ENCODE results near the gene BEX3. TPM values are rescaled to one million over a fixed set of nuclear protein-coding genes. Genes with fewer than 3 reads are reported as not detected.

BEX3 gene
- total RNA-seq, 2 donors from 2014 or later = 71.9 to 77.3 TPM

- TF ChIP-seq, protein P1, sequence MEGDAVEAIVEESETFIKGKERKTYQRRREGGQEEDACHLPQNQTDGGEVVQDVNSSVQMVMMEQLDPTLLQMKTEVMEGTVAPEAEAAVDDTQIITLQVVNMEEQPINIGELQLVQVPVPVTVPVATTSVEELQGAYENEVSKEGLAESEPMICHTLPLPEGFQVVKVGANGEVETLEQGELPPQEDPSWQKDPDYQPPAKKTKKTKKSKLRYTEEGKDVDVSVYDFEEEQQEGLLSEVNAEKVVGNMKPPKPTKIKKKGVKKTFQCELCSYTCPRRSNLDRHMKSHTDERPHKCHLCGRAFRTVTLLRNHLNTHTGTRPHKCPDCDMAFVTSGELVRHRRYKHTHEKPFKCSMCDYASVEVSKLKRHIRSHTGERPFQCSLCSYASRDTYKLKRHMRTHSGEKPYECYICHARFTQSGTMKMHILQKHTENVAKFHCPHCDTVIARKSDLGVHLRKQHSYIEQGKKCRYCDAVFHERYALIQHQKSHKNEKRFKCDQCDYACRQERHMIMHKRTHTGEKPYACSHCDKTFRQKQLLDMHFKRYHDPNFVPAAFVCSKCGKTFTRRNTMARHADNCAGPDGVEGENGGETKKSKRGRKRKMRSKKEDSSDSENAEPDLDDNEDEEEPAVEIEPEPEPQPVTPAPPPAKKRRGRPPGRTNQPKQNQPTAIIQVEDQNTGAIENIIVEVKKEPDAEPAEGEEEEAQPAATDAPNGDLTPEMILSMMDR (IDR thresholded peaks at IDR 0.05) = no peak
- no peak for TF ChIP-seq POLR2A (IDR thresholded peaks at IDR 0.05)
- intact Hi-C loops (cut with DNase I) = no loop called here
- ATAC-seq = no peak
- no peak overlapping the region for H3K27ac ChIP-seq
- H3K27me3 ChIP-seq = no peaks in the 10 kb centered on the region
- H3K9me3 ChIP-seq = no peaks in the 10 kb centered on the region
- no peak for DNase-seq
- H3K36me3 ChIP-seq (replicated peaks in 1 of 2; ENCODE audit: insufficient read depth in 1 of 2, low read depth in 2 of 2) = no peaks in the 10 kb centered on the region
- 65 to 72% methylated on average over 2 of the region's 2 CpGs for WGBS, 2 donors
- no peak overlapping the region for H3K4me3 ChIP-seq
- no peaks in the 10 kb centered on the region for H3K4me1 ChIP-seq
These were observed 31.7 kb upstream of the BEX3 start for GRCh38 chrX:103344606-103345005.

DNA sequence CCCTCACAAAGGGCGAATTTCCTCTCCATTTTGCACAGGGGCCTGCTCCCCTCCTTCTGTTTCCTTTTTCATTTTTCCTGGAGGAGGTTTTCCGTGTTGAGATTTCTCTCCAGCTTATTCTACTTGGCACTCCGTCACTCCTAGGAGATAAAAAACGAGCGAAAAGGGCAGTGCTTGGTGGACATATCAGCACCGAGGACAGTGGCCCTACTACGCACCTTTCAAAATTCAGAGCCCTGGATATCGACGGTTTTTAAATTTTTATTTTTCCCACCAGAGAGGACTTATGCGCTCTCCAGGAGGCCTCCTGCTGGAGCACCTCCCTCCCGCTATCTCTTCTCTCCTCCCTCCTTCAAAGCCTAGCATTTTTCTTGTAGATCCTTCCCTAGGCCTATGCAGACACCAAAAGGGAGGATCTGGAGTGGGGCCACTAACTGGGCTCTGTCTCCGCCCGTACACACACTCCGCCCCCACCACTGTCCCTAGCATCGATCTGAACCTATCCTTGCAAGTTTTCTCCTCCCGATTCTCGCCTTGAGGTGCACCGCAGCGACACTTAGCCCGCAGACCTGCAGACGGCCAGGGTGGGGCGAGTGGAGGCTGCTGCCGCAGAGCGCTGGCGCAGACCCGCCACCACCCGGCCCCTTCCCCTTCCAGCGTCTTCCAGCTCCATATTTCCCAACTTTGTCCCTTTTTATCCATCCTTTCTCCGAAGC lies 28.5 kb upstream of the BEX3 start:
- Histone ChIP-seq H3K4me3 (no peak overlapping the region), H3K27ac (no peak overlapping the region), H3K9me3 (no peaks in the 10 kb centered on the region), H3K4me1 (no peaks in the 10 kb centered on the region), H3K27me3 (no peaks in the 10 kb centered on the region), H3K36me3 (replicated peaks in 1 of 2; ENCODE audit: insufficient read depth in 1 of 2, low read depth in 2 of 2) (no peaks in the 10 kb centered on the region)
- DNase-seq (no peak), ATAC-seq (no peak)
- intact Hi-C loops (cut with DNase I) = no loop called here
- WGBS, 2 donors = 56% methylated on average over 26 to 29 of the region's 29 CpGs
- TF ChIP-seq POLR2A (IDR thresholded peaks at IDR 0.05) = no peak
- TF ChIP-seq, protein P1 (IDR thresholded peaks at IDR 0.05) = no peak

DNA sequence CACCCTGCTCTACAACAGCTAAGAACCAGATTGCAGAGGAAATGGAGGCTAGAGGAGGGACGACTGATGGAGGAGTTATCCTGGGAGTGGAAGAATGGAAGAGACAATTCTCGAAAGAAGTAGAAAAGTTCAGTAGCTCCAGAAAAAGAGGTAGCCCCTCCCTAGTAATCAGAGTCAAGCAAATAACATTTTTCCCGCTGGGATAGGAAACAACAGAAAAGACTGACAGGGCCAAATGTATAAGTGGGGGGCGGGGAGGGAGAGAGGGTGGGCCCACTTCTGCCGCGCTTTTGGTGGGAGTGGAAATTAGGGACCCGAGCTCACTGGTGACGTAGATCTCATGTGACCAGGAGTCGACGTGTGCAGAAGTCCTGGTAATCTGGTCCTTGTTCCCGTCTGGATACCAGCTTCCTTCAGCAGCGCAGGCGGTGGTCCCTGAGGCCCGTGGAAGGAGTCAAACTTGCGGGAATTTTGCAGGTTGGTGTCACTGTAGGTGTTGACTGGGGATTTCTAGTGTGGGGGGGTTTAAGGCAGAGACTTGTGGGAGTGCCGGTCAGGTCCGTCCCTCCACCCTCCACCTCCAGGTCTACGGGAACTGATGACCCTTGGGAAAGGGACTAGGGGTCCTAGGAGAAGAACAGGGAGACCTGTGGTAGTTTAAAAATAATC lies 20.1 kb upstream of the BEX3 start, which contains the start of gene TCEAL9:
Gene TCEAL9 (plus strand): TSS at position 377 of the 669 bp plus-strand sequence. CDS start 1,179 bp downstream, outside the sequence.
- Histone ChIP-seq H3K27me3 (no peaks in the 10 kb centered on the region), H3K36me3 (replicated peaks in 1 of 2; ENCODE audit: insufficient read depth in 1 of 2, low read depth in 2 of 2) (no peaks in the 10 kb centered on the region), H3K9me3 (no peaks in the 10 kb centered on the region), H3K4me1 (peaks cover 4% of the 10 kb centered on the region), H3K27ac (peak within 1 kb of the TSS; percentile 25 to 91 (median 88)), H3K4me3 (peak within 1 kb of the TSS; percentile 15 to 34)
- WGBS, 2 donors = 0% methylated on average over 10 to 18 of the region's 18 CpGs
- peak; percentile 48 to 91 (median 86) for TF ChIP-seq POLR2A (IDR thresholded peaks at IDR 0.05)
- TF ChIP-seq, protein P1 (IDR thresholded peaks at IDR 0.05) = no peak
- intact Hi-C loops (cut with DNase I) = no loop called here
- DNase-seq (peak; percentile 51 to 73 (median 67)), ATAC-seq (peak; percentile 93)

- intact Hi-C loops (cut with DNase I) = no loop called here
- Histone ChIP-seq H3K27me3 (no peaks in the 10 kb centered on the region), H3K9me3 (no peaks in the 10 kb centered on the region), H3K4me1 (peaks cover 4% of the 10 kb centered on the region), H3K27ac (peak overlapping the region; percentile 25 to 91 (median 88)), H3K36me3 (replicated peaks in 1 of 2; ENCODE audit: insufficient read depth in 1 of 2, low read depth in 2 of 2) (no peaks in the 10 kb centered on the region), H3K4me3 (peak overlapping the region; percentile 15 to 34)
- WGBS, 2 donors = 0 to 3% methylated on average over 13 of the region's 13 CpGs
- ATAC-seq = peak; percentile 68
- no peak for TF ChIP-seq POLR2A (IDR thresholded peaks at IDR 0.05)
- TF ChIP-seq, protein P1 (IDR thresholded peaks at IDR 0.05) = no peak
- DNase-seq = peak in 3 of 4 donors; percentile 25 to 52 (median 26)
These were observed 19.5 kb upstream of the BEX3 start for GRCh38 chrX:103356858-103357257.

Measured in body of pancreas (tissue), 4 donors.